ENCODE measurements around the gene BCORL1.

The BCORL1 gene

GRCh38 chrX:130105244-130105643 lies 122.8 kb downstream of the BCORL1 start:
- DNase-seq (ENCODE audit: low spot score in 2 of 2) = no peak
- H3K27ac Mint-ChIP-seq = peak overlapping the region; percentile 88
- peaks cover 64% of the 10 kb centered on the region for H3K4me1 Mint-ChIP-seq
- H3K36me3 Mint-ChIP-seq = peaks cover 37% of the 10 kb centered on the region
- peak overlapping the region; percentile 8 for H3K4me3 Mint-ChIP-seq
- H3K9me3 Mint-ChIP-seq = no peaks in the 10 kb centered on the region
- ATAC-seq = no peak

DNA sequence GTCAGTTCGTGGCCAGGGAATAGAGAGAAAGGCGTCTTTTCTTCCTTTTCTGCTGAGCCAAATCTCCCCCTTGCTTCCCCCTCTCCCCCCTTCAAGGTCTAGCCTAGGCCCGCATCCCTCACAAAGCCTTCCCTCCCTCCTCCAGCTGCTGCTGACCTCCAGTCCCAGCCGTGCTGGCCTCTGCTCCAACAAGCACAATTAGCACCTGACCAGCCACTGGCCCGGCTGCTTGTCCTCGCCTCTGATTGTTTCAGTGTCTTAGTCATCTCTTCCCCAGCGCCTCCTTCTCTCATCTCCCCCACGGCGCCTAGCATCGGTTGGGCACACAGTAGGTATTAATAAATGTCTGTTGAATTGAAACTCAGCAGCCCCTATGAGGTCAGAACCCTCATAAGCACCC lies 123.6 kb downstream of the BCORL1 start:
- ATAC-seq (no peak), DNase-seq (ENCODE audit: low spot score in 2 of 2) (no peak)
- Mint-ChIP-seq H3K4me1 (peaks cover 55% of the 10 kb centered on the region), H3K36me3 (peaks cover 31% of the 10 kb centered on the region), H3K9me3 (no peaks in the 10 kb centered on the region), H3K27ac (peak overlapping the region; percentile 88), H3K4me3 (peak overlapping the region; percentile 84)

Data from stimulated activated effector memory CD8-positive, alpha-beta T cell treated with anti-CD3 and anti-CD28 coated beads, Interleukin-12 subunit alpha, Interleukin-12 subunit beta, amount 100 ng/mL, for 72 hours (primary cell).